PC-9 (cell line): ENCODE results near the gene ATF7IP. TPM values are rescaled to one million over a fixed set of nuclear protein-coding genes. Genes with fewer than 3 reads are reported as not detected.

ENCODE experiments used
- BruUV-seq: library from RNA; stranded (reverse); fragments of 400-500 nt; replicated peaks from 2 replicates; lab custom pipeline; 2021; lab: Mats Ljungman, UMichigan
- CTCF ChIA-PET: fragments of 300-600 bp; sonication (Branson Sonifier 250); formaldehyde crosslinking; loops from one replicate; lab custom pipeline; 2022; ENCODE audit warnings: antibody characterized with exemption; lab: Charles Lee
- POLR2A ChIA-PET: fragments of 300-600 bp; sonication (Branson Sonifier 250); formaldehyde crosslinking; loops from one replicate; lab custom pipeline; 2022; ENCODE audit warnings: antibody characterized with exemption; ENCODE audit not compliant: unreplicated experiment; lab: Charles Lee
- DNase-seq, 2 experiments: peaks; one replicate each; pipeline versions ENCODE4 v3.0.0 to v3.0.0-alpha.2; 2015 to 2022; ENCODE audit warnings: mixed read lengths in 1 of 2
- H2AFZ ChIP-seq: fragments of 200-600 bp; sonication (generic); 2 replicates; pipeline ENCODE4 v1.8.1; 2017; ENCODE audit warnings: antibody characterized with exemption
- H3F3A ChIP-seq: fragments of 200-600 bp; sonication (generic); 2 replicates; pipeline ENCODE4 v1.8.1; 2017; ENCODE audit warnings: antibody characterized with exemption, mild to moderate bottlenecking, low read depth; ENCODE audit not compliant: insufficient read depth
- H3K27ac ChIP-seq: fragments of 200-600 bp; sonication (generic); 2 replicates; pipeline ENCODE4 v1.6.1; 2016; ENCODE audit warnings: mixed run types
- H3K27me3 ChIP-seq: fragments of 200-600 bp; sonication (generic); 2 replicates; pipeline ENCODE4 v1.6.1; 2016; ENCODE audit warnings: low read depth, mixed run types; ENCODE audit not compliant: insufficient read depth
- H3K36me3 ChIP-seq: fragments of 200-600 bp; sonication (generic); 2 replicates; pipeline ENCODE4 v1.6.1; 2016; ENCODE audit warnings: low read depth, mixed run types
- H3K4me1 ChIP-seq: fragments of 200-600 bp; sonication (generic); replicated peaks from 2 replicates; pipeline ENCODE4 v1.6.1; 2016; ENCODE audit warnings: mixed run types; ENCODE audit not compliant: insufficient read depth
- H3K4me2 ChIP-seq: fragments of 200-600 bp; sonication (generic); 2 replicates; pipeline ENCODE4 v1.6.1; 2017; ENCODE audit warnings: mixed run types
- H3K4me3 ChIP-seq: fragments of 200-600 bp; sonication (generic); 2 replicates; pipeline ENCODE4 v1.6.1; 2016; ENCODE audit warnings: mixed run types
- H3K79me2 ChIP-seq: fragments of 200-600 bp; sonication (generic); 2 replicates; pipeline ENCODE4 v1.6.1; 2017; ENCODE audit warnings: low read depth, mixed run types
- H3K9me2 ChIP-seq: fragments of 200-600 bp; sonication (generic); 2 replicates; pipeline ENCODE4 v1.8.1; 2017; ENCODE audit warnings: mild to moderate bottlenecking; ENCODE audit not compliant: insufficient read depth
- H3K9me3 ChIP-seq: fragments of 200-600 bp; sonication (generic); 2 replicates; pipeline ENCODE4 v1.8.1; 2016; ENCODE audit warnings: low read depth; ENCODE audit not compliant: insufficient read depth
- H4K20me1 ChIP-seq: fragments of 200-600 bp; sonication (generic); 2 replicates; pipeline ENCODE4 v1.8.1; 2017; ENCODE audit not compliant: insufficient read depth
- EZH2 ChIP-seq: fragments of 200-600 bp; sonication (generic); IDR thresholded peaks from 2 replicates; pipeline ENCODE4 v1.8.0; 2017; ENCODE audit warnings: antibody characterized with exemption, low read depth
- intact Hi-C: fragments of 100-400 bp; cut with micrococcal nuclease; formaldehyde crosslinking; loops from one replicate; pipeline ENCODE4 v1.10.0; 2022; ENCODE audit not compliant: unreplicated experiment
- total RNA-seq: library from RNA; stranded (reverse); gene quantifications from 2 replicates; pipeline ENCODE4 v1.2.3, GENCODE V29; 2021
- TF ChIP-seq, protein P1 (sequence below): fragments of 200-600 bp; sonication (generic); conservative IDR thresholded peaks from 2 replicates; pipeline ENCODE4 v1.6.1; 2017; ENCODE audit warnings: mixed run types, antibody characterized with exemption, mild to moderate bottlenecking, moderate library complexity

The ATF7IP gene
- total RNA-seq, 1 experiment from 2014 or later: 94.7 TPM

- Histone ChIP-seq H3F3A (0 out of 2 replicates have a peak, but pooled peaks cover 4% of the 10 kb centered on the region), H2AFZ (no peak overlapping the region), H3K79me2 (peaks cover 77% of the 10 kb centered on the region), H3K4me3 (no peak overlapping the region), H3K9me2 (no peaks in the 10 kb centered on the region), H3K36me3 (0 out of 2 replicates have a peak, but pooled peaks cover 4% of the 10 kb centered on the region), H3K27me3 (no peaks in the 10 kb centered on the region), H3K4me2 (no peak overlapping the region), H3K9me3 (peaks cover 7% of the 10 kb centered on the region), H4K20me1 (peaks cover 3% of the 10 kb centered on the region; the same call in 1 of the 2 replicates), H3K27ac (no peak overlapping the region), H3K4me1 (peaks cover 1% of the 10 kb centered on the region; the same call in 1 of the 2 replicates)
- TF ChIP-seq, protein P1, sequence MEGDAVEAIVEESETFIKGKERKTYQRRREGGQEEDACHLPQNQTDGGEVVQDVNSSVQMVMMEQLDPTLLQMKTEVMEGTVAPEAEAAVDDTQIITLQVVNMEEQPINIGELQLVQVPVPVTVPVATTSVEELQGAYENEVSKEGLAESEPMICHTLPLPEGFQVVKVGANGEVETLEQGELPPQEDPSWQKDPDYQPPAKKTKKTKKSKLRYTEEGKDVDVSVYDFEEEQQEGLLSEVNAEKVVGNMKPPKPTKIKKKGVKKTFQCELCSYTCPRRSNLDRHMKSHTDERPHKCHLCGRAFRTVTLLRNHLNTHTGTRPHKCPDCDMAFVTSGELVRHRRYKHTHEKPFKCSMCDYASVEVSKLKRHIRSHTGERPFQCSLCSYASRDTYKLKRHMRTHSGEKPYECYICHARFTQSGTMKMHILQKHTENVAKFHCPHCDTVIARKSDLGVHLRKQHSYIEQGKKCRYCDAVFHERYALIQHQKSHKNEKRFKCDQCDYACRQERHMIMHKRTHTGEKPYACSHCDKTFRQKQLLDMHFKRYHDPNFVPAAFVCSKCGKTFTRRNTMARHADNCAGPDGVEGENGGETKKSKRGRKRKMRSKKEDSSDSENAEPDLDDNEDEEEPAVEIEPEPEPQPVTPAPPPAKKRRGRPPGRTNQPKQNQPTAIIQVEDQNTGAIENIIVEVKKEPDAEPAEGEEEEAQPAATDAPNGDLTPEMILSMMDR: no peak
- TF ChIP-seq EZH2: no peak
- BruUV-seq: no TSS peak
- ChIA-PET POLR2A (interaction anchor here (0.6 kb wide), 1 partner anchor 51 kb away, joined by 9 read pairs; the partner anchor contains the start of gene ATF7IP), CTCF (interaction anchor here (0.6 to 1.3 kb wide), 2 partner anchors 51 to 232 kb away, joined by 3 to 5 read pairs; partner anchors contain the start of gene ATF7IP)
- intact Hi-C loops: loop anchor here (2.0 to 5.0 kb wide), 2 partner anchors 32 to 49 kb away; partner anchors contain the start of gene ATF7IP
- peak in 1 of 2 experiments; percentile 26 for DNase-seq
Observed at GRCh38 chr12:14416658-14417057, 51.2 kb downstream of the ATF7IP start.

- H3K27me3 ChIP-seq: no peaks in the 10 kb centered on the region
- H3K9me3 ChIP-seq: peaks cover 5% of the 10 kb centered on the region
- no peak overlapping the region for H2AFZ ChIP-seq
- no peak overlapping the region for H3K27ac ChIP-seq
- TF ChIP-seq, protein P1: no peak
- TF ChIP-seq EZH2: no peak
- H3K36me3 ChIP-seq: no peaks in the 10 kb centered on the region
- H4K20me1 ChIP-seq: peaks cover 3% of the 10 kb centered on the region; the same call in 1 of the 2 replicates
- peak in 1 of 2 experiments; percentile 61 for DNase-seq
- H3F3A ChIP-seq: no peaks in the 10 kb centered on the region
- no peak overlapping the region for H3K4me3 ChIP-seq
- H3K9me2 ChIP-seq: 0 out of 2 replicates have a peak, but pooled peaks cover under 1% of the 10 kb centered on the region
- CTCF ChIA-PET: interaction anchor here (0.6 to 1.5 kb wide), 7 partner anchors 34 to 232 kb away, joined by 3 to 4 read pairs (median 4); partner anchors contain the start of gene ATF7IP
- no peak overlapping the region for H3K4me2 ChIP-seq
- no TSS peak for BruUV-seq
- intact Hi-C loops: loop anchor here (1.0 to 5.0 kb wide), 5 partner anchors 33 to 231 kb away; partner anchors contain the start of gene ATF7IP
- H3K79me2 ChIP-seq: peaks cover 76% of the 10 kb centered on the region
- H3K4me1 ChIP-seq: no peaks in the 10 kb centered on the region; the same call in 1 of the 2 replicates
- POLR2A ChIA-PET: interaction anchor here (0.6 to 0.7 kb wide), 2 partner anchors 11 to 348 kb away, joined by 4 read pairs; no protein-coding TSS in a partner anchor
Observed at GRCh38 chr12:14417715-14418114, 52.2 kb downstream of the ATF7IP start.

- no peak for DNase-seq
- H3K9me3 ChIP-seq: peaks cover 5% of the 10 kb centered on the region
- ChIA-PET POLR2A (interaction anchor here (0.6 to 0.7 kb wide), 2 partner anchors 10 to 347 kb away, joined by 4 read pairs; no protein-coding TSS in a partner anchor), CTCF (interaction anchor here (0.9 to 1.5 kb wide), 5 partner anchors 53 to 232 kb away, joined by 3 to 4 read pairs (median 4); partner anchors contain the start of gene ATF7IP)
- H3K4me2 ChIP-seq: no peak overlapping the region
- H3K9me2 ChIP-seq: 0 out of 2 replicates have a peak, but pooled peaks cover 3% of the 10 kb centered on the region
- no peak overlapping the region for H3K27ac ChIP-seq
- TF ChIP-seq EZH2: no peak
- TF ChIP-seq, protein P1: no peak
- H3K36me3 ChIP-seq: 0 out of 2 replicates have a peak, but pooled peaks cover under 1% of the 10 kb centered on the region
- H3F3A ChIP-seq: no peaks in the 10 kb centered on the region
- intact Hi-C loops: loop anchor here (1.0 to 5.0 kb wide), 4 partner anchors 51 to 232 kb away; partner anchors contain the start of gene ATF7IP
- H3K4me1 ChIP-seq: no peaks in the 10 kb centered on the region; the same call in 1 of the 2 replicates
- H4K20me1 ChIP-seq: peaks cover 3% of the 10 kb centered on the region; the same call in 1 of the 2 replicates
- no peaks in the 10 kb centered on the region for H3K27me3 ChIP-seq
- no peak overlapping the region for H2AFZ ChIP-seq
- no peak overlapping the region for H3K4me3 ChIP-seq
- H3K79me2 ChIP-seq: peaks cover 72% of the 10 kb centered on the region
- BruUV-seq: no TSS peak
Observed at GRCh38 chr12:14418451-14418890, 53.0 kb downstream of the ATF7IP start.
